Body of pancreas (tissue), 4 donors: ENCODE results near the gene TANC1.

Source experiments
- POLR2A ChIP-seq, 3 donors: fragments of 450-650 bp; IDR thresholded peaks; one replicate each; pipeline ENCODE4 v1.6.1; 2016; ENCODE audit warnings: antibody characterized with exemption in 3 of 3, mild to moderate bottlenecking in 2 of 3
- TF ChIP-seq, protein P1 (sequence below), 7 experiments: fragments of 450-650 bp in 4 of 7; fragments of 200-600 bp in 3 of 7; sonication (generic) in 3 of 7; IDR thresholded peaks; one replicate each; pipeline ENCODE4 v1.5.1; 2016 to 2019; ENCODE audit warnings: antibody characterized with exemption in 7 of 7

DNA sequence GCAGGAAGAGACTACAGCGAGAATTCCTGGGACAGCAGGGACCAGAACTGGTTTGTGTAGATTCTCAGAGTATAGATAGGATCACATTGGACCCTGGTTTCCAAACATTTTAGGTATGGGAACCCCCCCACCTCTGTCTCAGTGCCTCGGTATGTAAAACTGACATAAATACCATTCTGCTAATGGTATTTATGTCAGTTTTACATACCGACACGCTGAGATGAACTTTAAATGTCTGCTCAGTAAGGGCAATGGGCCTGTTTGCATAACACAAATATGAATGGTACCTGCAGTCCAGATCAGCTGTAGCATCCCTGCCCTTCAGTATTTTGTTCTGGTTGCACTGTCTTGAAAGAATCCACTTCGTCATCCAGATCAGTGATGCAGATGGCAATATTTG lies 244.9 kb downstream of the TANC1 start:
- TF ChIP-seq, protein P1, sequence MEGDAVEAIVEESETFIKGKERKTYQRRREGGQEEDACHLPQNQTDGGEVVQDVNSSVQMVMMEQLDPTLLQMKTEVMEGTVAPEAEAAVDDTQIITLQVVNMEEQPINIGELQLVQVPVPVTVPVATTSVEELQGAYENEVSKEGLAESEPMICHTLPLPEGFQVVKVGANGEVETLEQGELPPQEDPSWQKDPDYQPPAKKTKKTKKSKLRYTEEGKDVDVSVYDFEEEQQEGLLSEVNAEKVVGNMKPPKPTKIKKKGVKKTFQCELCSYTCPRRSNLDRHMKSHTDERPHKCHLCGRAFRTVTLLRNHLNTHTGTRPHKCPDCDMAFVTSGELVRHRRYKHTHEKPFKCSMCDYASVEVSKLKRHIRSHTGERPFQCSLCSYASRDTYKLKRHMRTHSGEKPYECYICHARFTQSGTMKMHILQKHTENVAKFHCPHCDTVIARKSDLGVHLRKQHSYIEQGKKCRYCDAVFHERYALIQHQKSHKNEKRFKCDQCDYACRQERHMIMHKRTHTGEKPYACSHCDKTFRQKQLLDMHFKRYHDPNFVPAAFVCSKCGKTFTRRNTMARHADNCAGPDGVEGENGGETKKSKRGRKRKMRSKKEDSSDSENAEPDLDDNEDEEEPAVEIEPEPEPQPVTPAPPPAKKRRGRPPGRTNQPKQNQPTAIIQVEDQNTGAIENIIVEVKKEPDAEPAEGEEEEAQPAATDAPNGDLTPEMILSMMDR (IDR thresholded peaks at IDR 0.05) = no peak
- no peak for TF ChIP-seq POLR2A (IDR thresholded peaks at IDR 0.05)
